GM18873 (cell line): Measurements from ENCODE around the gene HSPB7.
"Not testable (repeated sequence)": the region's sequence is repeated elsewhere in the genome, so short reads cannot be mapped to it uniquely, and the experiment has no call there.

Source experiments
- ATAC-seq: cut with Tn5 transposase; IDR thresholded peaks from one replicate; pipeline ENCODE4 v1.9.1; 2021; ENCODE audit warnings: mild to moderate bottlenecking, moderate library complexity, moderate number of reproducible peaks; ENCODE audit not compliant: unreplicated experiment, low FRiP score

Gene HSPB7

DNA sequence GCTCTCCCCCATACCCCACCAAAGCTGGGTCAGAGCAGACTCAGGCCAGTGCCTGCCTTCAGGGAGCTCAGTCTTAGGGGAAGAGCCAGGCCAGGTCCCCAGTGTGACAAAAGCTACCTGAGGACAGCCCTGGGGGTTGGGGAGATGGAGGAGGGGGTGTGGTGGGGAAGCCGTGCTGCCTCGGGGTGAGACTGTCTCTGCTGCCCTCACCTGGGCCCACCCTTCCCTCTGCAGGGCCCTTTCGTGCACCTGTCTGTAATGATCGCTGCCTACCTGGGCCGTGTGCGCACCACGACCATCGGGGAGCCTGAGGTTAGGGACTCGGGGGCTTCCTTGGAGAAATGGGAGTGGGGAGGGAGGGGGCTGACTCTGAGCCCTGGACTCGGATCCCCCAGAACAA, 8.5 kb upstream of the HSPB7 start:
- not testable (repeated sequence) for ATAC-seq

DNA sequence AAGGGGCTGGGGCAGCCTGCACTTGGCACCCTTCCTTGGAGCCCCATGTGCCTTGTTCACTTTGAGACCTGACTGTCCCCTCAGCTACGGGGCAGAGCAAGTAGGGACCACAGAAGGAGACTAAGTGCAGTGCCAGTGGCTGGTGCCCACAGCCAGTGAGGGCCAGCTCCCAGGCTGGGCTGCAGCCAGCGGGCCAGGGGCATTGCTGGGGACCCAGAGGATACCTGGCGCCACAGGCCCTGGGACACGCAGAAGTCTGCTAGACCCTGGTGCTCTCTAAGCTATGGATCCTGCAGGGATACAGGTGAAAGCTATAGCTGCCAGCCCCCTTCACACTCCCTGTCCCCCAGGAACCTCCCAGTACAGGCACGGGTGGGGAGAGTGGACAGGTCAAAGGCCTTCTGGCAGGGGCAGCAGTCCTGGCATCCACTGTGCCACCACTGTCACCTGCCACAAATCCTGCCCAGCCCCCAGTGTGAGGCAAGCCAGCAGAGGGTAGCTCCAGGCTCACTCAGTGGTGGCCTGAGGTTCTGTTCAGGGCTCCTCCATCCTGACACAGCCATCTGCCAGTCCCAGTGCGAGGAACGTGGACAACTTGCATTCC, 5.3 kb upstream of the HSPB7 start:
- ATAC-seq: no peak

DNA sequence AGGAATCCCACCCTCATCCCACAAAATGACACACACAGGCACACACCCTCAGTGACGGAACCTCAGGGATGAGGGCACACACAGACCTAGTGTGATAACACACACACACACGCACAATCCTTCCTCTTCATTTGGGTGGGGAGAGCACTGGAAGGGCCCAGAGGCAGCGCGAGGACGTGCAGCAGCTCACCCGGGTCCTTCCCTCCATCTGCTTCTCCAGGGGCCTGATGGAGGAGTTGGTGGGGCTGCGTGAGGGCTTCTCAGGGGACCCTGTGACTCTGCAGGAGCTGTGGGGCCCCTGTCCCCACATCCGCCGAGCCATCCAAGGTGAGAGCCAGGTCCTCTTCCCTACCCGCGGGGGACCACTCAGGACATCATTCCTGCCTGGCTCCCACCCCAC, 4.5 kb upstream of the HSPB7 start:
- ATAC-seq: no peak

DNA sequence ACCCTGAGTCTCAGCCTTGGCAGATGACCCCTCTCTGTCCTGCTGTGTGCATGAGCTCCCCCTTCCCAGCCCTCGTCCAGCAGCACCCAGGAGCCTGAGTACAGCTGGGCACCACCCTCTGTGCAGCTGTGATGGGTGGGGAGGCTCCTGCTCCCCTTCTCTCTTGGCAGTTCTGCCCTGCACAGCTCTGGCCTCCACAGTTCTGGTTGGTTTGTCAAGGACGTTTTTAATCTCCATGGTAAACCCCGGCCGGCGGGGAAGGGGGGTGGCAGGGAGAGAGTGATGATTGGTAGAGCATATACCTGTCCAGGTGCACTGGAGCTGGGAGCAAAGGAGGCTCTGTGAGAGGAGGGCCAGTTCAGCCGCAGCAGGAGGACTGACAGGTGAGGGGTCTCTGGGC, 3.8 kb upstream of the HSPB7 start, which contains the start of gene CLCNKA:
Gene CLCNKA (plus strand): TSS at position 356 of the 400 bp plus-strand sequence. CDS start 584 bp downstream, outside the sequence.
- ATAC-seq: no peak

DNA sequence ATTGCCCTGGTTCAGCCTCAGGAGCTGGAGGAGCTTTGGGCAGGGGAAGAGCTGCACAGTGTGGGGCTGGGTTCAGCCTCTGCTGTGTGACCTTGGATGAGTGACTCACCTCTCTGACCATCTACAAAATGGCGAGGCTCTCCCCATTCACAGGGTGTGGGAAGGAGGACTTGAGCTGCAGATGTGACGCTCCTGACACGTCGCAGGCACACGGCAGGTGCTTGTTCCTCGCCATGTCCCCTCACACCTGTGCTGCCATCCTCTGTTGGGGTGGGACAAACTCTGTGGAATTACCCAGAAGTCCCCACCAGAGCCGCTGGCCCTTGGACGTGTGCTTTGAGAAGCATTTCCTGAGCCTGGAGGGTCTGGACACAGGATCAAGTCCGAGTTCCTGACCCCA, 3.0 kb upstream of the HSPB7 start:
- not testable (repeated sequence) for ATAC-seq

DNA sequence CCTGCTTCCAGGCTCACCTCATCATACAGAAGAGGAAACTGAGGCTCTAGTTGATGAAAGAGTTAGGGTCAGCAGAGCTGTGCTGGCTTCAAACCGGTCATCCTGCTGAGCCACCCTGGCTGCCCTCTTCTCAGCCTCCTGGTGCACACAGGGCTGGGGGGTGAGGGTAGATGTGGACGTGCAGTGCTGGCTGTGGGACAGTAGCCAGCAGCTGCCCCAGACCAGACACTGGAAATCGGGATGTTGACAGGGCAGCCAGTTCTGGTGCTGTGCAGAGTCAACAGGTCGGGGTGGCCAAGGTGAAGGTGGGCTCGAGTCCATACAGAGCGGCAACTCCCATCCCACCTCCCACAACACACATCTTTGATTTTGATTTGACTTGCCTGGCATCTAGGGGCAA, 2.5 kb upstream of the HSPB7 start:
- no peak for ATAC-seq

DNA sequence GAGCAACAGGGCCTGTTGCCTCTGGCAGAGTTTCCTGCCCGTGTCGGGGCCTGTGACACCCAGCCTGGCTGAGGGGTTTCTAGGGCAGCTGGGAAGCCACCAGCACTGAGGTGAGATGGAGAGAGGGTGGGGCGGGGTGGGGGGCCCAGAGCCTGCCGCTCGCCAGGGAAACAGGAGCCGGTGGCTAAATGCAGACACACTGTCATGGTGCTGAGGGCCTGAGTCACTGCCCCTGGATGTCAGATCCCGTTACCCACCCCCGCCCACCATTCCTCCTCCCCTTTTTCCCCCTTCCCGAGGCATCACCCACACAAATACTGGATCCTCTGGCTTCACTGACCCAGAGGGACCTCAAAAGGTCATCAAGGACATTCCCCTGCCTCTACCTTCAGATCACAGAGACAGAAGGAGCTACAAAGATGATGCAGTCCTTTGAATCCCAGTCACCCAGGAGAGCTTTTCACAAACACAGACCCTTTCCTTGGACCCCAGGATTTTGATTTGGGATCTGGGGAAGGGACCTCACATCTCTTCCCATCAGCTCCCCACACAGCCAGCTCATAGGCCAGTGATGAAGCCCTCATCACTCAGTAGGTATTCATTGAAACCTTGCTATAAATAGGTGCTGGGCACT, 1.9 kb upstream of the HSPB7 start:
- ATAC-seq: no peak

DNA sequence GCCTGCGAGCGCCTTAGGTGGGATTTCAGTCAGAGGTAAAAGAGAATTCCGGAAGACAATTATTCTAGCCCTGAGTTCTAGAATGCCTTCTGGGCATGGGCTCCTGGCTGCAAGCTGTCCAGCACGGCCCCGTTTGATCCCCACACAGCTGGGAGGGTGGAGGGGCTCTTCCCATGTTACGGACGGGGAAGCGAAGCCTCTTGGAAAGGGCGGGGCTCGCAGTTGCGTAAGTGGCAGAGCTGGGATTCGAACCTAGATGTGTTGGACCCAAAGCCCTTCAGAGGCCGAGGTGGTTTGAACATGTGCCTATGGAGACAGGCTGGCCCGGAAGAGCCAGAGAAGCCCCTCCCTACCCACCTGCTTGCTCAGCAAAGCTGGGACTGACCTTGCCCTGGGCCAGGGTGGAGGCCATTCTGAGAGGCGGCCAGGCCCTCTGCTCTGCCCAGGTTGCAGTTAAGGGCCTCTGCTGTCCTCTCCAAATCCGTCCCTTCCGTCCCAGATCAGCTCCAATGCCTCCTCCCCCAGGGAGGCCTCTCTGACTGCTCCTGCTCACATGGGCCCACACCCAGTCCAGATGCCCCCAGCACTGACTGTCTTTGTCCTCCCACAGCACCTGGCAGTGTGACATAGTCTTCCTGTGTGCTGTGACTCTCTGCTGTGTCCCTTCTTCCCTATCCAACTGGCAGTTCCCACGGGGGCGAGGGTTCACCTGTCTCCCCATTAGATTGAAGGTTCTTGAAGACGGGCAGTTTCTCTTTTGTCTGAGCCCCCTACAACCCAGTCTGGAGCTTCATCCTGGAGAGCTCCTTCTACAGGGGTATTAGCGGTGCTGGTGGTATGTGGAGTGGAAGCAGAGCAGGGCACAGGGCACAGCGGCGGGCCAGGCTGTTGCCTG, 1.2 kb upstream of the HSPB7 start:
- ATAC-seq: no peak

DNA sequence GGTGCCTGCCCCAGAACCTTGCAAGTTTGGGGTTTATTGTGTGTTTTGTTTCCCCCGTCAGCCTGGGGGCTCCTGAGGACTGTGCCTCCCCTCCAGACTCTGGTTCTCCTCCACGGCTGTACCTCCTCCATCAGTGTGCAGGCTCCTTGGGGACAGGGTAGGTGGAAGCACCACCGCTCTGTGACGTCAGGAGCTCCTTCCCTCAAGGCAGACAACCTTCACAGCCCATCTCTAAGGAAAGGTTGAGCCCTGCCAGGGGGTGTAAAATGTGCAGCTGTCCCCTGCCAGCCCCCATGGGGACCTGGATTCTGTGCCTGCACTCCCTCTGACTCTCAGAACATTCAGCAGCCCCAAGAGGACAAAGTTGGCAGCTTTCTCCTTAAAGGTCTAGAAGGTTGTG, 465 bp upstream of the HSPB7 start:
- ATAC-seq: no peak

DNA sequence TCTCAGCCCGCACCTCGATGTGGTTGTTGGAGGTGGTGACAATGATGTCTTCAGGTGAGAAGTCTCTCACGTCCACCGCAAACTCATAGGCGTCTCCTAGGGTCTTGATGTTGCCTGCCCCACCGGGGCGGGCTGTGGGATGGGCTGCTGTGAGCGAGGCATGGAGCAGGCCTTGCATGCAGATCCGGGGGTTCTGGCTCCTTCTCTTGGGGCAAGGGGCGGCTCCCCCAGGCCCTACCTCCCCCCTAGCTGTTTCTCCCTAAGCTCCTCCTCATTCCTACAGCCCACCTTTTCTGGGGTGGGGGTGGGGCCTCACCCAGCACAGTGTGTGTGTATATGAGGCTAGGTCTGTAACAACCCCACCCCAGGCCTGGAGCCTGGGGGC, 775 bp downstream of the HSPB7 start:
- ATAC-seq: no peak

DNA sequence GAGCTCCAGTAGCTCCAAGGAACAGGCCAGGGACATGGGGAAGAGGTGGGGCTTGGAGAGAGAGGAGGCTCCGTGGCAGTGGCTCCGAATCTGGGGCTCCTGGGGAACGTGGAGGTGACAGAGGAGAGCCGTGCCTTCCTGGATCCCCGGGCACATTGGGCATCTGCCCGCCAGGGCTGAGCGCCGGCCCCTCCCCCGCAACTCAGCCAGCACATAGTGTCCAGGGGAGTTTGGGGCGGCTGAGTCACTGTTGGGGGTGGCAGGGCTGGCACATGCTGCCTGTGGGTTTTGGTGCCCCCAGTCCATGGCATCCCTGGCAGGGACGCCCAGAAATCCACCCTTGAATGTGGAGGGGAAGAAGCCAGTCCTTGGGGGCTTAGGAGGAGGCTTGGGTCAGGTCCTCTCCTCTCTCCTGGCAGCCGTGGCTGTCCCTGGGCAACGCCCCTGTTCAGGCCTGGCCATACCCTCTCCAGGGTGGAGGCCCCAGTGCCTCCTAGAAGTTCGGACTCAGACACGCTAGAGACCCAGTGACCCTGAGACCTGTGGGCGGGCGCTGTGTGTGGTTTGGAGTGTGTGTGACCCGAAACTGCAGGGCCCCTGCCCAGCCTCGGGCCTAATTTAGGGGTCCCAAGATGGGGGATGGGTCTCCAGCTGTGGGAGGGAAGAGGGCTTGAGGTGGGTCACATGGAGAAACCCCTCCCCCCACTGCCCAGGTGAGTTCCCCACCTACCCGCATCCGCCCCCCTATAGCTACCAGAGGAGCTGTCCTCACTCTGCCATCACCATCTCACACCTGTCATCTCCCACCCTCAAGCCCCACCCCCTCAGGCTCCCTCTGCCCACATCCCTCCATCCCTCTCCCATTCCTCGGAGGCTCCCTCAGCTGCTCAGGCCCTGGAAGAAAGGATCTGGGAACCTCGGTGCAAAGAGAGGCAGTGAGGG, 1.6 kb downstream of the HSPB7 start:
- ATAC-seq: no peak

DNA sequence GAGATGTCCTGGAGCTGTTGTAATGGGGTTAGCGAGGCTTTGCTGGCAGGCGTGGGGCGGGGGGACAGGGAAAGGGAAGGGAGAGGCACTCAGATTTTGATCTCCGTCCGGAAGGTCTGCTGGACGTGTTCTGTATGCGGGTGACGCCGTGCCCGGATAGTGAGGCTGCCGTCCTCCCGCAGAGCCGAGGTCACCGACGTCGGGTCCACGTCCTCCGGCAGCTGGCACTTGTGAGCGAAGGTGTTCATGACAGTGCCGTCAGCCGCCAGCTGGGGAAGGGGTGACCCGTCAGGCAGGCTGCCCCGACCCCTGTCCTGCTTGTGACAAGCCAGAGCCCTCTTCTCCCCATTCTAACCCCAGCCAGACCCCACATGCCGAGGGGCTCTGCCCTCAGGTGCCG, 2.4 kb downstream of the HSPB7 start:
- no peak for ATAC-seq

DNA sequence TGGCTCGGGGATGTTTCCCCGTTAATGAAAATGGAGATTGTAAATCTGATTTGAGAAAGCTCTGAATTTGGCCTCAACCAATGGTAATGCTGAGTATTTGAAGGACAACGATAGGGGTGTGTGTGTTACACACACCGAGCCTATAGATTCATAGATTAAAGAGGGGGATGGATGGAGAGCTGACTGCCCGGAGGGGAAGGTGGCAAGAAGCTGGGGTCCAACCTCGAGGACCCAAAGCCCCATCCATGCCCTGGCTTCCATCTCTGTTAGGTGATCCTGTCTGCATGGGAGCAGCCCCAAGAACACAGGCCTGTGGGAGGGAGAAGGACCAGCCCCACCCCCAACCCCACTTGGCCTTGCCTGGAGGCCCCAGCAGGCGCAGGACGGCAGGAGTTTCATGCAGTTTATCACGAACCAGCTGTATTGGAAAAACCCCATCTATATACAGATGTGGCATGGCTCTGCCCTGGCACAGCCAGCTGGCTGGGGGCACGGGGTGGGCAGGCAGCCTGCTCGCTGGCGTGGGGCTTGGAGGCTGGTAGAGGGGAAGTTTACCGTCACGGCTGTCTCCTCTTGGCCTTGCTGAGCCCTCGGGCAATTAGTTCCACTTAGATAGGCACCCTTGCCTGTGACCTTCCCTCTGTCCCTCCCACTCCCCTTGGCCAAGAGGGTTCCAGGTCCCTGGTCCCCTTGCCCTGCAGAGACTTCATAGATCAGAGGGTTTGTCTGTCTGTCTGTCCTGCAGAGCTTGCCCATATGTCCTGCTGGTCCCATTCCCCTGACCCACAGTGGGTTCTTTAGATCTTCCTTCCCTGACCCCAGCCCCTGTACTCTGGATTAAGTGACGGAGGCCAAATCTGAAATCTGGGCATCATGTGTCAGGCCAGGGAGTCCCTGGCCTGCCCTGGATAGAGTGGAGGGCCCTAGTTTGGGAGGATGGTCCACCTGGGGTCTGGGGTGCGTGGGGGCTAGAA, 3.0 kb downstream of the HSPB7 start:
- no peak for ATAC-seq

DNA sequence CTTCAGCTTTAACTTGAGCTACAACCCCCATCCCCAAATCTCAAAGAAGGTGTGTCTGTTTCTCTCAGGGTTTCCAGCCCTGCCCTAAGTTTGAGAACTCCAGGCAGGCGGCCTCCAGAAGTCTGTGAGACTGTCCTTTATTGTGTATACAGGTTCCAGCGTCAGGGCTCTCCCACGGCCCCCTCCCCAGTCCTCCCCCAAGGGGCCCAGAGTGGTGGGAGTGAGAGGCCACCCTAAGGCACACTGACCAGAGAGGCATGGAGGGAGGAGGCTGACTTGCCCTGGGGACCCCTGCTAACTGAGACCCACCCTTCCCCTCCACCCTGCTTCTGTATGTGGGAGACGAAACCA, 4.0 kb downstream of the HSPB7 start:
- no peak for ATAC-seq

DNA sequence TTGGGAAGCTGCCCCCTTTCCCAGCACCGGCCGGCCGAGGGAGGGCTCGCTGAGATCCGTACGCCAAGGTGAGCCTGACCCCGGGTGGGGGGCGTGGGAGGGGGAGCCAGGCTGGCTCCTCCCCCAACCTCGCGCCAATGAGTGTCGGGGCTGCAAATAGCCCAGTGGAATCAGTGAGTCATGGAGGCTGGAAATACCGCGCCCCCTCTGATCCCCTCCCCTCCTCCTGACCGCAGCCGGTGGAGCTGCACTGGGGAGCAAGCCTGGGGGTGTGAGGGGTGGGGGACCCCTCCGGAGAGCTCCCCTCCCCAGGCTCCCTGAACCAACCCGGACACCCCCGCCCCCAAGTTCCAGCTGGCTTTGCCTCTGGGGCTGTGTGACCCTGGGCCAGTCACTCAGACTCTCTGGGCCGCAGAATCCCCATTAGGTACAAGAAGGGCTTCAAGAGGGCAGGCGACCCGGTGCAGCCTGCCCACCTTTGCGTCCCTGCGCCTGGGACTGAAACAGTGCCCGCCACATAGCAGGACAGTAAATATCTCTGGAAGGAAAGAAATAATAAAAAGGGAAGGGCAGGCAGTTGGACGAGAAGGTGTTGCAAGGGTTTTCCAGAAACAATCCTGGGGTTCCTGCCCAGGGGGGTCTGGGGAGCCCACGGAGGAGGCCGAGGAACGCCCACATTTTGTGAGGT, 4.5 kb downstream of the HSPB7 start:
- ATAC-seq: no peak

DNA sequence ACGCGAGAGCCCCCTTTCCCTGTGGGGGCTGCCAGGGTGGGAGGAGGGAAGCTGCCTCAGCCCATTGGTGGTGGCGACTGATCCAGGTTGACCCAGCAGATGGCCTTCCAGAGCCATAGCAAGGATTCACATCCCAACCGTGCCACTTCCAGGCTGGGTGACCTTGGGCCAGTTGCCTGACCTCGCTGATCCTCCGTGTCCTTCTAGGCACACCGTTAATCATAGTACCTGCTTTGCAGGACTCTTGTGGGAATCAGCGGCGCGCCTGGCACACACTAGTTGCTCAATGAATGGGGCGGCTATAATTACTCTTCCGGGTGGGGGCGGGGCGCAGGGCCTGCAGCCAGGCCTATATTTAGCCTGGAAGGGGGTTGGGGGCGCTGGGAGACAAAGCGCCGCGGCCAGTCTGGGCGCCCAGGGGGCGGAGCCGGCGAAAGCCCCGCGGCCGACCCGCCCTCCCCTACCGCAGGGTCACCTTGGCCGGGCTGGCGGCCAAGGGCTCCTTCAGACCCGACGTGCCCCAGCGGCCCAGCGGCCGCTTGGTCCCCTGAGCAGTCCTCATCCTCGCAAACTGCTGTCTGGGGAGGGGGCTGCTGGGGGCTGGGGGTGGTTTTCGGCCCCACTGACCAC, 5.1 kb downstream of the HSPB7 start:
- no peak for ATAC-seq

DNA sequence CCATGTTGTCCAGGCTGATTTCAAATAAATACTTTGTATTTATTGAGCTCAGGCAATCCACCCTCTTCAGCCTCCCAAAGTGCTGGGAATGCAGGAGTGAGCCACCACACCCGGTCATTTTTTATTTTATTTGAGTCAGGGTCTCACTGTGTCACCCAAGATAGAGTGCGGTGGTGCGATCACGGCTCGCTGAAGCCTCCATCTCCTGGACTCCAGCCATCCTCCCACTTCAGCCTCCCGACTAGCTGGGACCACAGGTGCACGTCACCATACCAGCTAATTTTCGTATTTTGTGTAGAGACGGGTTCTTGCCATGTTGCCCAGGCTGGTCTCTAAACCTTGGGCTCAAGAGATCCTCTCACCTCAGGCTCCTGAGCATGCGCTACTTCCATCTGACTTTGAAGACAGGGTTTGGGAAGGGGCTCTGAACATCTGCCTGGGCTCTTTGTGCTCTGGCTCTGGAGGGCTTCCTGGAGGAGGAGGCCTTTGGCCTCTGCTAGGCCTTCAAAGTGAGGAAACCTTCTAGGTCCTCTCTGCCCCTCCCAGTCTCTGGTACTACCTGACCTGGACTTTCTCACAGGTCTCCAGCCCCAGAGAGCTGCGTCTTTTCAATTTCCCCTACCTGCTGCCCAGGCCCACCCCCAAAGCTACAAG, 5.8 kb downstream of the HSPB7 start:
- ATAC-seq: no peak

DNA sequence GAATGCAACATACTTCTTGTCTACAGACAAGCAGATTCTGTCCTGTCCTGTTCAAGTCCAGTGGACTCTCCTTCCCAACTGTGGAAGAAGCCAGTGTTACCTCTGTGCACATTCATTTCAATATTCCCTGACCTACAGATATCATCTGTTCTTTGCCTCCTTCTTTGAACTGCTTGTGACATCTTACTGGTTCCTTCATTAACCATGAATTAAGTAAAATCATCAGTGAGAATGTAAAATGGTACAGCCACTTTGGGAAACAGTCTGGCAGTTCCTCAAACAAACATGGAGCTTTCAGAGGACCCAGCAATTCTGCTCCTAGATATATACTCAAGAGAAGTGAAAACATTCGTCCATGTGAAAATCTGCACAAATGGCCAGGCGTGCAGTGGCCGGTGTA, 7.0 kb downstream of the HSPB7 start:
- no peak for ATAC-seq
